Choroid plexus epithelial cell (primary cell): ENCODE data around the gene TSPEAR.
A peak's percentile ranks its signal among the peaks of the same experiment; 100 is the strongest.
"Not testable (repeated sequence)": the region's sequence is repeated elsewhere in the genome, so short reads cannot be mapped to it uniquely, and the experiment has no call there.

Source experiments
- DNase-seq: peaks from one replicate; pipeline ENCODE4 v3.0.0-alpha.2; 2010; ENCODE audit warnings: low read depth
- H3K4me3 ChIP-seq: 2 replicates; pipeline ENCODE4 v1.5.1; 2011; ENCODE audit warnings: low read depth, mild to moderate bottlenecking, control low read depth, low read length, moderate library complexity
- CTCF ChIP-seq: conservative IDR thresholded peaks from 2 replicates; pipeline ENCODE4 v1.5.1; 2011; ENCODE audit warnings: low read depth, mild to moderate bottlenecking, control low read depth, inconsistent platforms, low read length, moderate library complexity

The TSPEAR gene

GRCh38 chr21:44702111-44702972, 9.0 kb downstream of the TSPEAR start:
- no peak overlapping the region for H3K4me3 ChIP-seq
- TF ChIP-seq CTCF = no peak
- no peak for DNase-seq

- no peak for DNase-seq
- H3K4me3 ChIP-seq = no peak overlapping the region
- TF ChIP-seq CTCF = no peak
Observed at GRCh38 chr21:44701541-44701940, 9.8 kb downstream of the TSPEAR start.

- no peak for DNase-seq
- no peak overlapping the region for H3K4me3 ChIP-seq
- no peak for TF ChIP-seq CTCF
Observed at GRCh38 chr21:44701023-44701400, 10.4 kb downstream of the TSPEAR start.

GRCh38 chr21:44700101-44701022, 11.0 kb downstream of the TSPEAR start:
- DNase-seq = no peak

GRCh38 chr21:44699502-44700001, 11.8 kb downstream of the TSPEAR start:
- H3K4me3 ChIP-seq = no peak overlapping the region
- DNase-seq = no peak
- TF ChIP-seq CTCF = no peak

More at GRCh38 chr21:44700101-44701022, 11.0 kb downstream of the TSPEAR start:
- H3K4me3 ChIP-seq = no peak overlapping the region
- no peak for TF ChIP-seq CTCF

GRCh38 chr21:44697811-44698734, 13.3 kb downstream of the TSPEAR start:
- TF ChIP-seq CTCF = no peak
- peak; percentile 9 for DNase-seq

GRCh38 chr21:44697172-44697810, 14.1 kb downstream of the TSPEAR start, which contains the start of gene KRTAP10-12:
KRTAP10-12 (plus strand) TSS chr21:44697172; CDS start chr21:44697202, 30 bp downstream.
- DNase-seq, H3K4me3 ChIP-seq: not testable (repeated sequence)

More at GRCh38 chr21:44697811-44698734, 13.3 kb downstream of the TSPEAR start:
- no peak overlapping the region for H3K4me3 ChIP-seq
